HepG2 (cell line): ENCODE measurements around the gene PLEKHG4B. TPM values are rescaled to one million over a fixed set of nuclear protein-coding genes. Genes with fewer than 3 reads are reported as not detected.

Experiments
- ATAC-seq: fragments of 200-7000 bp; cut with Tn5 transposase; 3 replicates; pipeline ENCODE4 v1.9.1; 2020; ENCODE audit warnings: mild to moderate bottlenecking, moderate library complexity
- BruUV-seq: library from RNA; stranded (reverse); fragments of 400-500 nt; replicated peaks from 2 replicates; lab custom pipeline; 2021; lab: Mats Ljungman, UMichigan
- CTCF ChIA-PET: fragments of 300-600 bp; formaldehyde crosslinking; extraction: SDS; loops from one replicate; lab custom pipeline; 2021; ENCODE audit warnings: low total read pairs, inconsistent platforms, low intra/inter-chr PET ratio; lab: Yijun Ruan, JAX
- POLR2A ChIA-PET: fragments of 350-600 bp; sonication (Branson Sonifier 250); formaldehyde crosslinking; loops from one replicate; lab custom pipeline; 2020; ENCODE audit warnings: antibody characterized with exemption, inconsistent platforms; lab: Yijun Ruan, JAX
- DNase-seq: peaks from one replicate; pipeline ENCODE4 v3.0.0-alpha.2; 2015; ENCODE audit warnings: low spot score
- FAIRE-seq: peaks from 3 replicates; lab custom pipeline; 2011; peaks lifted over from hg19 to GRCh38; lab: Jason Lieb, UNC
- H2AFZ ChIP-seq: one replicate; pipeline ENCODE4 v1.6.1; 2011; ENCODE audit warnings: low read length, inconsistent platforms
- H3K27ac ChIP-seq: fragments of 300-600 bp; 3 replicates; pipeline ENCODE4 v1.8.0; 2011; ENCODE audit warnings: mixed run types, mild to moderate bottlenecking, mixed read lengths, low read length, inconsistent platforms; ENCODE audit not compliant: insufficient read depth; ENCODE audit errors: extremely low read length
- H3K27me3 ChIP-seq, 2 experiments: fragments of 200-600 bp in 1 of 2; 2 replicates in 1 of 2; 3 replicates in 1 of 2; pipeline versions ENCODE4 v1.6.0 to v1.8.0; 2011; ENCODE audit warnings: low read length in 2 of 2, mild to moderate bottlenecking in 2 of 2, moderate library complexity in 2 of 2, inconsistent platforms in 1 of 2; ENCODE audit not compliant: insufficient read depth in 2 of 2, control insufficient read depth in 1 of 2
- H3K36me3 ChIP-seq, 2 experiments: fragments of 200-600 bp in 1 of 2; replicated peaks in 1 of 2; 2 replicates in 1 of 2; 3 replicates in 1 of 2; pipeline versions ENCODE4 v1.5.1 to v1.8.0; 2011; ENCODE audit warnings: low read length in 2 of 2, inconsistent platforms in 1 of 2; ENCODE audit not compliant: insufficient read depth in 2 of 2, control insufficient read depth in 1 of 2
- H3K4me1 ChIP-seq: 2 replicates; pipeline ENCODE4 v1.5.1; 2012; ENCODE audit warnings: low read length, inconsistent platforms; ENCODE audit not compliant: insufficient read depth
- H3K4me2 ChIP-seq: 2 replicates; pipeline ENCODE4 v1.6.0; 2011; ENCODE audit warnings: low read depth, low read length, inconsistent platforms
- H3K4me3 ChIP-seq, 3 experiments: fragments of 200-600 bp in 1 of 3; sonication (generic), shearing (Covaris generic) in 1 of 3; replicated peaks in 1 of 3; 2 replicates each; pipeline ENCODE4 v1.5.1; 2011 to 2016; ENCODE audit warnings: low read length in 3 of 3, inconsistent platforms in 2 of 3, low read depth in 2 of 3, mild to moderate bottlenecking in 2 of 3, control low read depth in 1 of 3, mixed read lengths in 1 of 3; ENCODE audit not compliant: insufficient read depth in 1 of 3
- H3K79me2 ChIP-seq: one replicate; pipeline ENCODE4 v1.6.1; 2011; ENCODE audit warnings: low read length, inconsistent platforms; ENCODE audit not compliant: insufficient read depth
- H3K9ac ChIP-seq: 2 replicates; pipeline ENCODE4 v1.6.0; 2011; ENCODE audit warnings: mild to moderate bottlenecking, low read depth, low read length, inconsistent platforms; ENCODE audit not compliant: insufficient read depth
- H3K9me3 ChIP-seq: 2 replicates; pipeline ENCODE4 v1.5.1; 2012; ENCODE audit warnings: mild to moderate bottlenecking, low read length
- H4K20me1 ChIP-seq: 2 replicates; pipeline ENCODE4 v1.6.0; 2011; ENCODE audit warnings: inconsistent platforms, mild to moderate bottlenecking, low read length, moderate library complexity; ENCODE audit not compliant: insufficient read depth
- EHMT2 ChIP-seq: fragments of 200-600 bp; sonication (generic); IDR thresholded peaks from 2 replicates; pipeline ENCODE4 v1.7.0; 2017; ENCODE audit warnings: antibody characterized with exemption, low read depth, low read length, borderline replicate concordance
- RARG ChIP-seq: sonication (generic); formaldehyde crosslinking; IDR thresholded peaks from 2 replicates; pipeline ENCODE4 v1.4.0; 2020; ENCODE audit warnings: low read depth, mild to moderate bottlenecking, missing genetic modification reagents
- ZFAT ChIP-seq: sonication (generic); formaldehyde crosslinking; conservative IDR thresholded peaks from 2 replicates; pipeline ENCODE4 v1.8.1; 2023; ENCODE audit warnings: missing genetic modification reagents, inconsistent platforms
- ZNF317 ChIP-seq: sonication (generic); formaldehyde crosslinking; IDR thresholded peaks from 2 replicates; pipeline ENCODE4 v1.5.0; 2020; ENCODE audit warnings: mild to moderate bottlenecking, missing genetic modification reagents
- ZNF780A ChIP-seq: sonication (generic); formaldehyde crosslinking; IDR thresholded peaks from 2 replicates; pipeline ENCODE4 v1.8.0; 2022; ENCODE audit warnings: mild to moderate bottlenecking, missing genetic modification reagents, moderate library complexity
- WGBS: methylation state at CpG from one replicate; pipeline ENCODE4 v1.1.6; 2017; ENCODE audit warnings: low lambda C conversion rate; 5-methylcytosine and 5-hydroxymethylcytosine counted together
- in situ Hi-C: cut with HindIII; loops from 2 replicates; pipeline ENCODE4 v1.10.0; 2017; ENCODE audit warnings: low pct_unique_long_range_greater_than_20kb; ENCODE audit not compliant: extremely low pct_ligation_motif_present
- intact Hi-C: fragments of 100-400 bp; cut with micrococcal nuclease; formaldehyde crosslinking; loops from one replicate; pipeline ENCODE4 v1.10.0; 2022; ENCODE audit not compliant: unreplicated experiment
- polyA plus RNA-seq, 8 experiments: library from polyadenylated mRNA; depleted of rRNA in 3 of 8; stranded (reverse) in 7 of 8; unstranded in 1 of 8; fragments of >200 nt; fragmentation: Illumina TruSeq in 4 of 8; extraction: Trizol in 4 of 8; gene quantifications; 2 replicates each; pipeline versions ENCODE4 v1.2.1 to v1.2.3, GENCODE V29; 2011 to 2016; ENCODE audit warnings: low read depth in 4 of 8, missing spikeins in 1 of 8, mixed read lengths in 1 of 8; ENCODE audit not compliant: insufficient read depth in 1 of 8
- total RNA-seq, 5 experiments: library from RNA; depleted of rRNA; stranded (reverse); fragments of >200 nt; fragmentation: Illumina TruSeq; extraction: Trizol; gene quantifications; 2 replicates each; pipeline ENCODE4 v1.2.3, GENCODE V29; 2016; ENCODE audit warnings: low read depth in 1 of 5
- TF ChIP-seq, protein P1 (sequence below): sonication (generic); formaldehyde crosslinking; IDR thresholded peaks from 2 replicates; pipeline ENCODE4 v1.4.0; 2020; ENCODE audit warnings: mild to moderate bottlenecking, missing genetic modification reagents
- TF ChIP-seq, protein P2 (sequence below): conservative IDR thresholded peaks from 2 replicates; pipeline ENCODE4 v1.6.1; 2018; ENCODE audit warnings: missing genetic modification reagents

The PLEKHG4B gene
- total and polyA plus RNA-seq, 2 of the 13 experiments (the other 11 are each of a cell fraction or from before 2014, with no cell fraction given) = 0.09 TPM; not detected in 1

DNA sequence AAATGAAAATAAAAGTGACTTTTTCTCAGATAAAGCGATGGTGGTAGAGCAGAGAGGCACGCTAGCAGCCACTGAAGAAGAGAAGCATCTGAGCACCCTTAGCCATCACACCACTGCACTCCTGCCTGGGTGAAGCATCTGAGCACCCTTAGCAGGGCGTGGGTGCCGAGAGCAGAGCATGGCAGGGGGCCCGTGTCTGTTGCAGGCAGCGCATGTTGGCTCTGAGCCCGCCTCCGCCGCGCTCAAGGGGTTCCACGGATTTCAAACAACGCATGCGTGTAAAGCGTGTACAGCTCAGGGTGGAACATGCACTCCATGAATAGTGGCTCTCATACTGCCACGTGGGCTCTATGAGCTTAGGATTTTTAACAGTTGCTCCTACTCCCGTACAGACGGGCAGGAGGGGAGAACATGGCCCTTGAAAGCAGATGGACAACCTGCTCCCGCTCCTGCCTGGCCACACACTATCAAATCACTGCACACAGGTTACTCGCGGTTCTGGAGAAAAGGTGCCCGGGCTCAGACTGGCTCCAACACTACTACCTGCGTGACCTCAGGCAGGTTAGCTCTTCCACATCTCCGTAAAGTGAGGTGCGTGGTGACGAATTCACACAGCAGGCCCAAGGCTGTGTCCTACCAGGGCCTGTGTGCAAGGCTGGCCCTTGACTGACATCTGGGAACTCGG, 111.4 kb downstream of the PLEKHG4B start:
- no peak overlapping the region for H3K4me2 ChIP-seq
- WGBS = 94% methylated on average over 18 of the region's 26 CpGs
- TF ChIP-seq ZNF317 (CRISPR knock-in tag) (no peak), ZFAT (CRISPR knock-in tag) (no peak), ZNF780A (no peak)
- intact Hi-C loops = no loop called here
- H3K9ac ChIP-seq = no peak overlapping the region
- no peaks in the 10 kb centered on the region for H3K4me1 ChIP-seq
- no peak overlapping the region for H2AFZ ChIP-seq
- DNase-seq (no peak), ATAC-seq (no peak), FAIRE-seq (no peak)
- ChIA-PET POLR2A (interaction anchor here (1.9 kb wide), 1 partner anchor 14 kb away, joined by 4 read pairs; the partner anchor contains the start of genes CCDC127 and SDHA), CTCF (no interaction called here)
- no peaks in the 10 kb centered on the region for H3K9me3 ChIP-seq
- no peak overlapping the region for H3K4me3 ChIP-seq
- H3K79me2 ChIP-seq = peaks cover 12% of the 10 kb centered on the region
- no peak overlapping the region for H3K27ac ChIP-seq
- BruUV-seq = no TSS peak
- in situ Hi-C loops = no loop called here
- peaks cover 16 to 40% of the 10 kb centered on the region in 2 experiments; a peak in 4 of 5 replicates for H3K36me3 ChIP-seq
- peaks cover 6% of the 10 kb centered on the region; the same call in 1 of the 2 replicates for H4K20me1 ChIP-seq
- H3K27me3 ChIP-seq = no peaks in the 10 kb centered on the region

GRCh38 chr5:204001-204400, 112.0 kb downstream of the PLEKHG4B start:
- Histone ChIP-seq H3K4me1 (no peaks in the 10 kb centered on the region), H3K27me3 (no peaks in the 10 kb centered on the region), H3K79me2 (peaks cover 16% of the 10 kb centered on the region), H3K9ac (no peak overlapping the region), H3K36me3 (peaks cover 15 to 40% of the 10 kb centered on the region in 2 experiments; a peak in 4 of 5 replicates), H2AFZ (no peak overlapping the region), H3K27ac (no peak overlapping the region), H3K4me2 (no peak overlapping the region), H3K4me3 (no peak overlapping the region), H3K9me3 (no peaks in the 10 kb centered on the region), H4K20me1 (peaks cover 11% of the 10 kb centered on the region; the same call in 1 of the 2 replicates)
- ATAC-seq = no peak
- in situ Hi-C loops = no loop called here
- no TSS peak for BruUV-seq
- no peak for DNase-seq
- POLR2A ChIA-PET = interaction anchor here (1.9 kb wide), 1 partner anchor 14 kb away, joined by 4 read pairs; the partner anchor contains the start of genes CCDC127 and SDHA
- FAIRE-seq = no peak
- CTCF ChIA-PET = no interaction called here
- WGBS = 93% methylated on average over 6 of the region's 6 CpGs
- intact Hi-C loops = no loop called here
- TF ChIP-seq, protein P1, sequence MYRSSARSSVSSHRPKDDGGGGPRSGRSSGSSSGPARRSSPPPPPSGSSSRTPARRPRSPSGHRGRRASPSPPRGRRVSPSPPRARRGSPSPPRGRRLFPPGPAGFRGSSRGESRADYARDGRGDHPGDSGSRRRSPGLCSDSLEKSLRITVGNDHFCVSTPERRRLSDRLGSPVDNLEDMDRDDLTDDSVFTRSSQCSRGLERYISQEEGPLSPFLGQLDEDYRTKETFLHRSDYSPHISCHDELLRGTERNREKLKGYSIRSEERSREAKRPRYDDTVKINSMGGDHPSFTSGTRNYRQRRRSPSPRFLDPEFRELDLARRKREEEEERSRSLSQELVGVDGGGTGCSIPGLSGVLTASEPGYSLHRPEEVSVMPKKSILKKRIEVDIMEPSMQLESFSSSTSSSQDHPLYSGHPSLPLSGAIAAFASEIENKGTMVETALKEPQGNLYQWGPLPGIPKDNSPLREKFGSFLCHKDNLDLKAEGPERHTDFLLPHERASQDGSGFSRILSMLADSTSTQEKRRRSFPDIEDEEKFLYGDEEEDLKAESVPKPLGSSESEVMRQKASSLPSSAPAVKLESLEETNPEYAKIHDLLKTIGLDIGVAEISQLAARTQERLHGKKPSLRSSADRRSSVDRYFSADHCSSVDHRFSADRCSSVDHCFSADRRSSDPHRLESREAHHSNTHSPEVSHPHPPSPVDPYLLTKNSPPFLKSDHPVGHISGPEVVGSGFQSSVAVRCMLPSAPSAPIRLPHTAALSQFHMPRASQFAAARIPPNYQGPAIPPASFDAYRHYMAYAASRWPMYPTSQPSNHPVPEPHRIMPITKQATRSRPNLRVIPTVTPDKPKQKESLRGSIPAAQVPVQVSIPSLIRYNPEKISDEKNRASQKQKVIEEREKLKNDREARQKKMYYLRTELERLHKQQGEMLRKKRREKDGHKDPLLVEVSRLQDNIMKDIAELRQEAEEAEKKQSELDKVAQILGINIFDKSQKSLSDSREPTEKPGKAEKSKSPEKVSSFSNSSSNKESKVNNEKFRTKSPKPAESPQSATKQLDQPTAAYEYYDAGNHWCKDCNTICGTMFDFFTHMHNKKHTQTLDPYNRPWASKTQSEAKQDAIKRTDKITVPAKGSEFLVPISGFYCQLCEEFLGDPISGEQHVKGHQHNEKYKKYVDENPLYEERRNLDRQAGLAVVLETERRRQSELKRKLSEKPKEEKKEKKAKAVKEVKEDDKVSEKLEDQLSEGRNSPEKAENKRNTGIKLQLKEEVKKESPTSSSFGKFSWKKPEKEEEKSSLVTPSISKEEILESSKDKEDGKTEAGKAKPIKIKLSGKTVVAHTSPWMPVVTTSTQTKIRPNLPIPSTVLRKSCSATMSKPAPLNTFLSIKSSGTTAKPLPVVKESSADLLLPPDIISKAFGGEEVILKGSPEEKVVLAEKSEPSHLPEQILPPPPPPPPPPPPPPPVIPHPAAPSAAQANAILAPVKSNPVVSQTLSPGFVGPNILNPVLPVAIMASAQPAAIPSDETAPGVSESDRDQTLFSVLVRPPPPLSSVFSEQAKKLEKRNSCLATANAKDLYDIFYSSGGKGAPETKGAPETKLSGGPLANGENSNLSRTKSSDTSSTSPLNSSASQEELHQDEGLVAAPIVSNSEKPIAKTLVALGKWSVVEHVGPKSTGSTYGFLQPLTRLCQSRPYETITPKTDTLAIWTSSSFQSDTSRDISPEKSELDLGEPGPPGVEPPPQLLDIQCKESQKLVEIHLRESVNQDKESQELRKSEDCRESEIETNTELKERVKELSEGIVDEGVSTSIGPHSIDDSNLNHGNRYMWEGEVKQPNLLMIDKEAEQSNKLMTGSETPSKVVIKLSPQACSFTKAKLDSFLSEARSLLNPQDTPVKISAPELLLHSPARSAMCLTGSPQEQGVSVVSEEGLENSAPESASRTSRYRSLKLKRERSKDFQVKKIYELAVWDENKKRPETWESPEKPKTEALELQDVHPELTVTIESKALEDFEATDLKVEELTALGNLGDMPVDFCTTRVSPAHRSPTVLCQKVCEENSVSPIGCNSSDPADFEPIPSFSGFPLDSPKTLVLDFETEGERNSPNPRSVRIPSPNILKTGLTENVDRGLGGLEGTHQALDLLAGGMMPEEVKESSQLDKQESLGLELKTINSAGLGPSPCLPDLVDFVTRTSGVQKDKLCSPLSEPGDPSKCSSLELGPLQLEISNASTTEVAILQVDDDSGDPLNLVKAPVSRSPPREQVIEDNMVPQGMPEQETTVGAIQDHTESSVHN (CRISPR knock-in tag) = no peak
- TF ChIP-seq EHMT2 = no peak
- TF ChIP-seq, protein P2, sequence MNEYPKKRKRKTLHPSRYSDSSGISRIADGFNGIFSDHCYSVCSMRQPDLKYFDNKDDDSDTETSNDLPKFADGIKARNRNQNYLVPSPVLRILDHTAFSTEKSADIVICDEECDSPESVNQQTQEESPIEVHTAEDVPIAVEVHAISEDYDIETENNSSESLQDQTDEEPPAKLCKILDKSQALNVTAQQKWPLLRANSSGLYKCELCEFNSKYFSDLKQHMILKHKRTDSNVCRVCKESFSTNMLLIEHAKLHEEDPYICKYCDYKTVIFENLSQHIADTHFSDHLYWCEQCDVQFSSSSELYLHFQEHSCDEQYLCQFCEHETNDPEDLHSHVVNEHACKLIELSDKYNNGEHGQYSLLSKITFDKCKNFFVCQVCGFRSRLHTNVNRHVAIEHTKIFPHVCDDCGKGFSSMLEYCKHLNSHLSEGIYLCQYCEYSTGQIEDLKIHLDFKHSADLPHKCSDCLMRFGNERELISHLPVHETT = no peak
- TF ChIP-seq RARG = no peak
